Measurements from ENCODE around the gene FYB1.
A peak's percentile ranks its signal among the peaks of the same experiment; 100 is the strongest.
"Not testable (repeated sequence)": the region's sequence is repeated elsewhere in the genome, so short reads cannot be mapped to it uniquely, and the experiment has no call there.

Gene FYB1

GRCh38 chr5:39189292-39189955 lies 29.9 kb downstream of the FYB1 start:
- no peak for DNase-seq (ENCODE audit: low read depth in 1 of 2, low spot score in 1 of 2)

GRCh38 chr5:39187831-39188731 lies 31.3 kb downstream of the FYB1 start:
- no peak for DNase-seq (ENCODE audit: low read depth in 1 of 2, low spot score in 1 of 2)

GRCh38 chr5:39186722-39187539 lies 32.4 kb downstream of the FYB1 start:
- DNase-seq (ENCODE audit: low read depth in 1 of 2, low spot score in 1 of 2): no peak

- no peak for DNase-seq (ENCODE audit: low read depth in 1 of 2, low spot score in 1 of 2)
These were observed 33.1 kb downstream of the FYB1 start for GRCh38 chr5:39186289-39186688.

- DNase-seq (ENCODE audit: low read depth in 1 of 2, low spot score in 1 of 2): no peak
These were observed 33.6 kb downstream of the FYB1 start for GRCh38 chr5:39185761-39186160.

GRCh38 chr5:39179561-39179960 lies 39.8 kb downstream of the FYB1 start:
- not testable (repeated sequence) for DNase-seq (ENCODE audit: low read depth in 1 of 2, low spot score in 1 of 2)

GRCh38 chr5:39178861-39179260 lies 40.5 kb downstream of the FYB1 start:
- DNase-seq (ENCODE audit: low read depth in 1 of 2, low spot score in 1 of 2): no peak

- no peak for DNase-seq (ENCODE audit: low read depth in 1 of 2, low spot score in 1 of 2)
These were observed 41.2 kb downstream of the FYB1 start for GRCh38 chr5:39178171-39178570.

- no peak for DNase-seq (ENCODE audit: low read depth in 1 of 2, low spot score in 1 of 2)
These were observed 41.8 kb downstream of the FYB1 start for GRCh38 chr5:39177631-39177964.

- DNase-seq (ENCODE audit: low read depth in 1 of 2, low spot score in 1 of 2): peak in 1 of 2 donors; percentile 21
These were observed 42.4 kb downstream of the FYB1 start for GRCh38 chr5:39176759-39177630.

- DNase-seq (ENCODE audit: low read depth in 1 of 2, low spot score in 1 of 2): no peak
These were observed 43.9 kb downstream of the FYB1 start for GRCh38 chr5:39175273-39175955.

GRCh38 chr5:39173069-39173468 lies 46.3 kb downstream of the FYB1 start:
- no peak for DNase-seq (ENCODE audit: low read depth in 1 of 2, low spot score in 1 of 2)

GRCh38 chr5:39172593-39172992 lies 46.8 kb downstream of the FYB1 start:
- no peak for DNase-seq (ENCODE audit: low read depth in 1 of 2, low spot score in 1 of 2)

GRCh38 chr5:39171647-39172046 lies 47.7 kb downstream of the FYB1 start:
- no peak for DNase-seq (ENCODE audit: low read depth in 1 of 2, low spot score in 1 of 2)

GRCh38 chr5:39169081-39169480 lies 50.3 kb downstream of the FYB1 start:
- DNase-seq (ENCODE audit: low read depth in 1 of 2, low spot score in 1 of 2): no peak

GRCh38 chr5:39167972-39168342 lies 51.4 kb downstream of the FYB1 start:
- no peak for DNase-seq (ENCODE audit: low read depth in 1 of 2, low spot score in 1 of 2)

GRCh38 chr5:39167141-39167971 lies 52.0 kb downstream of the FYB1 start:
- DNase-seq (ENCODE audit: low read depth in 1 of 2, low spot score in 1 of 2): no peak

- DNase-seq (ENCODE audit: low read depth in 1 of 2, low spot score in 1 of 2): no peak
These were observed 54.6 kb downstream of the FYB1 start for GRCh38 chr5:39164529-39165402.

All from activated T-helper 1 cell treated with anti-CD3 and anti-CD28 coated beads, Interleukin-2, amount 50 U/mL, for 16 hours (primary cell).